HepG2 (cell line): ENCODE results near the gene ACP7. TPM values are rescaled to one million over a fixed set of nuclear protein-coding genes. Genes with fewer than 3 reads are reported as not detected.

Source experiments
- ATAC-seq: fragments of 200-7000 bp; cut with Tn5 transposase; 3 replicates; pipeline ENCODE4 v1.9.1; 2020; ENCODE audit warnings: mild to moderate bottlenecking, moderate library complexity
- BruUV-seq: library from RNA; stranded (reverse); fragments of 400-500 nt; replicated peaks from 2 replicates; lab custom pipeline; 2021; lab: Mats Ljungman, UMichigan
- CTCF ChIA-PET: fragments of 300-600 bp; formaldehyde crosslinking; extraction: SDS; loops from one replicate; lab custom pipeline; 2021; ENCODE audit warnings: low total read pairs, inconsistent platforms, low intra/inter-chr PET ratio; lab: Yijun Ruan, JAX
- POLR2A ChIA-PET: fragments of 350-600 bp; sonication (Branson Sonifier 250); formaldehyde crosslinking; loops from one replicate; lab custom pipeline; 2020; ENCODE audit warnings: antibody characterized with exemption, inconsistent platforms; lab: Yijun Ruan, JAX
- DNase-seq: peaks from one replicate; pipeline ENCODE4 v3.0.0-alpha.2; 2015; ENCODE audit warnings: low spot score
- FAIRE-seq: peaks from 3 replicates; lab custom pipeline; 2011; peaks lifted over from hg19 to GRCh38; lab: Jason Lieb, UNC
- H2AFZ ChIP-seq: one replicate; pipeline ENCODE4 v1.6.1; 2011; ENCODE audit warnings: low read length, inconsistent platforms
- H3K27ac ChIP-seq: fragments of 300-600 bp; 3 replicates; pipeline ENCODE4 v1.8.0; 2011; ENCODE audit warnings: mixed run types, mild to moderate bottlenecking, mixed read lengths, low read length, inconsistent platforms; ENCODE audit not compliant: insufficient read depth; ENCODE audit errors: extremely low read length
- H3K27me3 ChIP-seq, 2 experiments: fragments of 200-600 bp in 1 of 2; 2 replicates in 1 of 2; 3 replicates in 1 of 2; pipeline versions ENCODE4 v1.6.0 to v1.8.0; 2011; ENCODE audit warnings: low read length in 2 of 2, mild to moderate bottlenecking in 2 of 2, moderate library complexity in 2 of 2, inconsistent platforms in 1 of 2; ENCODE audit not compliant: insufficient read depth in 2 of 2, control insufficient read depth in 1 of 2
- H3K36me3 ChIP-seq, 2 experiments: fragments of 200-600 bp in 1 of 2; replicated peaks in 1 of 2; 2 replicates in 1 of 2; 3 replicates in 1 of 2; pipeline versions ENCODE4 v1.5.1 to v1.8.0; 2011; ENCODE audit warnings: low read length in 2 of 2, inconsistent platforms in 1 of 2; ENCODE audit not compliant: insufficient read depth in 2 of 2, control insufficient read depth in 1 of 2
- H3K4me1 ChIP-seq: 2 replicates; pipeline ENCODE4 v1.5.1; 2012; ENCODE audit warnings: low read length, inconsistent platforms; ENCODE audit not compliant: insufficient read depth
- H3K4me2 ChIP-seq: 2 replicates; pipeline ENCODE4 v1.6.0; 2011; ENCODE audit warnings: low read depth, low read length, inconsistent platforms
- H3K4me3 ChIP-seq, 3 experiments: fragments of 200-600 bp in 1 of 3; sonication (generic), shearing (Covaris generic) in 1 of 3; replicated peaks in 1 of 3; 2 replicates each; pipeline ENCODE4 v1.5.1; 2011 to 2016; ENCODE audit warnings: low read length in 3 of 3, inconsistent platforms in 2 of 3, low read depth in 2 of 3, mild to moderate bottlenecking in 2 of 3, control low read depth in 1 of 3, mixed read lengths in 1 of 3; ENCODE audit not compliant: insufficient read depth in 1 of 3
- H3K79me2 ChIP-seq: one replicate; pipeline ENCODE4 v1.6.1; 2011; ENCODE audit warnings: low read length, inconsistent platforms; ENCODE audit not compliant: insufficient read depth
- H3K9ac ChIP-seq: 2 replicates; pipeline ENCODE4 v1.6.0; 2011; ENCODE audit warnings: mild to moderate bottlenecking, low read depth, low read length, inconsistent platforms; ENCODE audit not compliant: insufficient read depth
- H3K9me3 ChIP-seq: 2 replicates; pipeline ENCODE4 v1.5.1; 2012; ENCODE audit warnings: mild to moderate bottlenecking, low read length
- H4K20me1 ChIP-seq: 2 replicates; pipeline ENCODE4 v1.6.0; 2011; ENCODE audit warnings: inconsistent platforms, mild to moderate bottlenecking, low read length, moderate library complexity; ENCODE audit not compliant: insufficient read depth
- CC2D1A ChIP-seq: sonication (generic); formaldehyde crosslinking; IDR thresholded peaks from 2 replicates; pipeline ENCODE4 v1.8.1; 2023; ENCODE audit warnings: mild to moderate bottlenecking, missing genetic modification reagents
- LCORL ChIP-seq, 2 experiments: fragments of 450-650 bp in 1 of 2; sonication (generic) in 1 of 2; formaldehyde crosslinking in 1 of 2; IDR thresholded peaks; 2 replicates each; pipeline versions ENCODE4 v1.5.0 to v1.6.1; 2017 to 2020; ENCODE audit warnings: antibody characterized with exemption in 1 of 2, missing genetic modification reagents in 1 of 2
- MAFF ChIP-seq: IDR thresholded peaks from 2 replicates; pipeline ENCODE4 v1.6.1; 2011; ENCODE audit warnings: low read depth, low read length, improper control_type of control experiment
- PAX8 ChIP-seq: sonication (generic); formaldehyde crosslinking; IDR thresholded peaks from 2 replicates; pipeline ENCODE4 v1.8.0; 2022; ENCODE audit warnings: mild to moderate bottlenecking, missing genetic modification reagents, borderline replicate concordance
- RCOR2 ChIP-seq: IDR thresholded peaks from 2 replicates; pipeline ENCODE4 v1.6.1; 2016; ENCODE audit warnings: missing biosample characterization, missing genetic modification reagents
- SMAD1 ChIP-seq: sonication (generic); formaldehyde crosslinking; IDR thresholded peaks from 2 replicates; pipeline ENCODE4 v1.4.0; 2020; ENCODE audit warnings: missing genetic modification reagents, low read depth, mild to moderate bottlenecking, borderline replicate concordance
- SP140L ChIP-seq: sonication (generic); formaldehyde crosslinking; IDR thresholded peaks from 2 replicates; pipeline ENCODE4 v1.4.0; 2020; ENCODE audit warnings: missing genetic modification reagents, borderline replicate concordance
- TEAD3 ChIP-seq: optimal IDR thresholded peaks from 2 replicates; pipeline ENCODE3; 2016; ENCODE audit warnings: borderline replicate concordance
- TOPORS ChIP-seq: sonication (generic); formaldehyde crosslinking; IDR thresholded peaks from 2 replicates; pipeline ENCODE4 v1.8.0; 2023; ENCODE audit warnings: mild to moderate bottlenecking, missing genetic modification reagents
- ZBTB7B ChIP-seq: sonication (generic); formaldehyde crosslinking; IDR thresholded peaks from 2 replicates; pipeline ENCODE4 v1.4.0; 2020; ENCODE audit warnings: missing genetic modification reagents
- ZNF446 ChIP-seq: sonication (generic); formaldehyde crosslinking; IDR thresholded peaks from 2 replicates; pipeline ENCODE4 v1.5.0; 2020; ENCODE audit warnings: mild to moderate bottlenecking, missing genetic modification reagents
- ZNF460 ChIP-seq: sonication (generic); formaldehyde crosslinking; IDR thresholded peaks from 2 replicates; pipeline ENCODE4 v1.5.1; 2020; ENCODE audit warnings: missing genetic modification reagents, mild to moderate bottlenecking, borderline replicate concordance
- ZNF761 ChIP-seq: sonication (generic); formaldehyde crosslinking; conservative IDR thresholded peaks from 2 replicates; pipeline ENCODE4 v1.4.0; 2020; ENCODE audit warnings: mild to moderate bottlenecking, missing genetic modification reagents
- WGBS: methylation state at CpG from one replicate; pipeline ENCODE4 v1.1.6; 2017; ENCODE audit warnings: low lambda C conversion rate; 5-methylcytosine and 5-hydroxymethylcytosine counted together
- in situ Hi-C: cut with HindIII; loops from 2 replicates; pipeline ENCODE4 v1.10.0; 2017; ENCODE audit warnings: low pct_unique_long_range_greater_than_20kb; ENCODE audit not compliant: extremely low pct_ligation_motif_present
- intact Hi-C: fragments of 100-400 bp; cut with micrococcal nuclease; formaldehyde crosslinking; loops from one replicate; pipeline ENCODE4 v1.10.0; 2022; ENCODE audit not compliant: unreplicated experiment
- polyA plus RNA-seq, 8 experiments: library from polyadenylated mRNA; depleted of rRNA in 3 of 8; stranded (reverse) in 7 of 8; unstranded in 1 of 8; fragments of >200 nt; fragmentation: Illumina TruSeq in 4 of 8; extraction: Trizol in 4 of 8; gene quantifications; 2 replicates each; pipeline versions ENCODE4 v1.2.1 to v1.2.3, GENCODE V29; 2011 to 2016; ENCODE audit warnings: low read depth in 4 of 8, missing spikeins in 1 of 8, mixed read lengths in 1 of 8; ENCODE audit not compliant: insufficient read depth in 1 of 8
- total RNA-seq, 5 experiments: library from RNA; depleted of rRNA; stranded (reverse); fragments of >200 nt; fragmentation: Illumina TruSeq; extraction: Trizol; gene quantifications; 2 replicates each; pipeline ENCODE4 v1.2.3, GENCODE V29; 2016; ENCODE audit warnings: low read depth in 1 of 5
- TF ChIP-seq, protein P1 (sequence below): sonication (generic); formaldehyde crosslinking; IDR thresholded peaks from 2 replicates; pipeline ENCODE4 v1.4.0; 2020; ENCODE audit warnings: missing genetic modification reagents

The ACP7 gene
- total and polyA plus RNA-seq, 2 of the 13 experiments (the other 11 are each of a cell fraction or from before 2014, with no cell fraction given): not detected

- ChIA-PET CTCF (no interaction called here), POLR2A (interaction anchor here (0.7 kb wide), 1 partner anchor 271 kb away, joined by 5 read pairs; no protein-coding TSS in a partner anchor)
- intact Hi-C loops: no loop called here
Measured at GRCh38 chr19:39060171-39060570, 24.0 kb upstream of the ACP7 start.

More at GRCh38 chr19:39060171-39060570, 24.0 kb upstream of the ACP7 start:
- ATAC-seq: no peak
- Histone ChIP-seq H3K4me2 (no peak overlapping the region), H4K20me1 (no peaks in the 10 kb centered on the region), H3K27me3 (no peaks in the 10 kb centered on the region), H3K27ac (no peak overlapping the region), H3K4me3 (no peak overlapping the region), H3K4me1 (peaks cover 9% of the 10 kb centered on the region), H3K36me3 (no peaks in the 10 kb centered on the region), H3K9me3 (no peaks in the 10 kb centered on the region), H3K79me2 (no peaks in the 10 kb centered on the region), H2AFZ (no peak overlapping the region), H3K9ac (no peak overlapping the region)
- 62% methylated on average over 4 of the region's 4 CpGs for WGBS
- no peak for DNase-seq
- no peak for FAIRE-seq
- TF ChIP-seq TOPORS (CRISPR knock-in tag): no peak
- no peak for TF ChIP-seq MAFF
- no peak for TF ChIP-seq LCORL (IDR thresholded peaks at IDR 0.05)
- TF ChIP-seq LCORL (CRISPR knock-in tag; IDR thresholded peaks at IDR 0.05): no peak
- TF ChIP-seq SMAD1: no peak
- no peak for TF ChIP-seq RCOR2 (CRISPR knock-in tag)
- TF ChIP-seq ZNF761: no peak
- TF ChIP-seq SP140L: no peak
- TF ChIP-seq TEAD3 (CRISPR knock-in tag): no peak
- TF ChIP-seq, protein P1, sequence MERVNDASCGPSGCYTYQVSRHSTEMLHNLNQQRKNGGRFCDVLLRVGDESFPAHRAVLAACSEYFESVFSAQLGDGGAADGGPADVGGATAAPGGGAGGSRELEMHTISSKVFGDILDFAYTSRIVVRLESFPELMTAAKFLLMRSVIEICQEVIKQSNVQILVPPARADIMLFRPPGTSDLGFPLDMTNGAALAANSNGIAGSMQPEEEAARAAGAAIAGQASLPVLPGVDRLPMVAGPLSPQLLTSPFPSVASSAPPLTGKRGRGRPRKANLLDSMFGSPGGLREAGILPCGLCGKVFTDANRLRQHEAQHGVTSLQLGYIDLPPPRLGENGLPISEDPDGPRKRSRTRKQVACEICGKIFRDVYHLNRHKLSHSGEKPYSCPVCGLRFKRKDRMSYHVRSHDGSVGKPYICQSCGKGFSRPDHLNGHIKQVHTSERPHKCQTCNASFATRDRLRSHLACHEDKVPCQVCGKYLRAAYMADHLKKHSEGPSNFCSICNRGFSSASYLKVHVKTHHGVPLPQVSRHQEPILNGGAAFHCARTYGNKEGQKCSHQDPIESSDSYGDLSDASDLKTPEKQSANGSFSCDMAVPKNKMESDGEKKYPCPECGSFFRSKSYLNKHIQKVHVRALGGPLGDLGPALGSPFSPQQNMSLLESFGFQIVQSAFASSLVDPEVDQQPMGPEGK (CRISPR knock-in tag): no peak
- TF ChIP-seq PAX8: no peak
- no peak for TF ChIP-seq ZNF446 (CRISPR knock-in tag)
- no peak for TF ChIP-seq ZBTB7B (CRISPR knock-in tag)
- no peak for TF ChIP-seq CC2D1A
- no peak for TF ChIP-seq ZNF460
- BruUV-seq: no TSS peak
- in situ Hi-C loops: no loop called here
